NCI-H82 treated with DMSO at 0.1 percent for 48 hours (cell line): ENCODE data around the gene NRARP.

ENCODE experiments used
- DNase-seq: peaks from one replicate; lab custom pipeline; 2025; ENCODE audit not compliant: unreplicated experiment; lab: John Stamatoyannopoulos, UW

Gene NRARP

DNA sequence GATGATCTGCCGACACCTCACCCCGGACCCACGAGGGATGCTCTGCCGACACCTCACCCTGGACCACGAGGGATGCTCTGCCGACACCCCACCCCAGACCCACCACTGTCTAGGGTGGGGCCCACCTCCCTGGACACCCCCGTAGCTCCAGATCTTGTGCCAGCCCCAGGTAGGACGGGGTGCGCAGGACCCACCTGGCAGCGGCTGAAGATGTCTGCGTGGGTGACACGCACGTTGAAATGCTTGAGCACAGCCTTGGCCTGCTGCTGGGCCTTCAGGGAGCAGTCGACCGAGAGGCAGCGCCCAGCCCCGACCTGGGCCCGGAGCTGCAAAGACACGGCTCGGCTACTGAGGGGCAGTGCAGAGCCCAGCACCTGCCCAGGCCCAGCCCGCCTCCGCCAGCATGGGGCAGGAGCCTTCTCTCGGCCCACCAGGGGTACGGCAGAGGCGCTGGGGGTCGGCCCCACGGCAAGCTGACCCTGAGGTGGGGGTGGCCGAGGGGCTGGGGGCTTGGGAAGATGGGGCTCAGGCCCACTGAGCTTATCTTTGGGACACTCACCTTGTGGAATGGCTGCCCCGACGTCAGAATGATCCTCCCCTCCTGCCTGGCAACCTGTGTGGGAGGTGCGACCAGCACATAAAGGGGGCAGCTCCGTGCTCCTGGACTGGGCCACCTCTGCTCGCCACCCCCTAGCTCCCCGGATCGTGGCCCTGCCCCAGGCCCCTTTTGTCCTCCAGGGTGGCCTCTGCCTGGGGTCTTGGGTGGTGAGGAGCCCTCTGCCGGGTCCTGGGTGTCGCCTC lies 21.7 kb upstream of the NRARP start:
- no peak for DNase-seq

DNA sequence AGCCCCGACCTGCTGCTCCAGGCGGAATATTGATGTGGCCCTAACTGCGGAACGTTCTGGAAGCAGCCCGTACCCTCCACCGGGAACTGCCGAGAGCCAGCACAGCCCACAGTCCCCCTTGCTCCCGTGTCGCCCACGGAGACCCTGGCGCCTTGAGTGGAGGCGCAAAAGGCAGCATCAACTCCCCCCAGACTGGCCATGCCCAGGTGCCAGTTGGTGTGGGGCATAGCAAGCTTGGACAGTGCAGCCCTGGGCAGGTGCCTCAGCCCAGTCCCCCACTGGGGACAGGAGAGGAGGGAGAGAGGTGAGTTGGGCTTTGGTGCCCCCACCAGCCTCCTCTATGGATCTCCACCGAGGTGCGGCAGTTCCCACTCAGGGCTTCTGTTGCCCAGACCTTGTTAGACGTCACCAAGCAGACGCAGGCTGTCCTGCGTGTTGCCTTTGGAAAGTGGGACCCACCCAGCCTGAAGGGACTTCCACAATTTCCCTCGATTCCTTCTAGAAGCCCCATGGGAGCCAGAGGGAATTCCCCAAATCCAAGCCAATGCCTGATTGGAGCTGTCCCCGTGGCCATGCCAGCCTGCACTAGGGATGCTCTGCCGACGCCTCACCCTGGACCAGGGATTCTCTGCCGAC lies 19.8 kb upstream of the NRARP start:
- no peak for DNase-seq

DNA sequence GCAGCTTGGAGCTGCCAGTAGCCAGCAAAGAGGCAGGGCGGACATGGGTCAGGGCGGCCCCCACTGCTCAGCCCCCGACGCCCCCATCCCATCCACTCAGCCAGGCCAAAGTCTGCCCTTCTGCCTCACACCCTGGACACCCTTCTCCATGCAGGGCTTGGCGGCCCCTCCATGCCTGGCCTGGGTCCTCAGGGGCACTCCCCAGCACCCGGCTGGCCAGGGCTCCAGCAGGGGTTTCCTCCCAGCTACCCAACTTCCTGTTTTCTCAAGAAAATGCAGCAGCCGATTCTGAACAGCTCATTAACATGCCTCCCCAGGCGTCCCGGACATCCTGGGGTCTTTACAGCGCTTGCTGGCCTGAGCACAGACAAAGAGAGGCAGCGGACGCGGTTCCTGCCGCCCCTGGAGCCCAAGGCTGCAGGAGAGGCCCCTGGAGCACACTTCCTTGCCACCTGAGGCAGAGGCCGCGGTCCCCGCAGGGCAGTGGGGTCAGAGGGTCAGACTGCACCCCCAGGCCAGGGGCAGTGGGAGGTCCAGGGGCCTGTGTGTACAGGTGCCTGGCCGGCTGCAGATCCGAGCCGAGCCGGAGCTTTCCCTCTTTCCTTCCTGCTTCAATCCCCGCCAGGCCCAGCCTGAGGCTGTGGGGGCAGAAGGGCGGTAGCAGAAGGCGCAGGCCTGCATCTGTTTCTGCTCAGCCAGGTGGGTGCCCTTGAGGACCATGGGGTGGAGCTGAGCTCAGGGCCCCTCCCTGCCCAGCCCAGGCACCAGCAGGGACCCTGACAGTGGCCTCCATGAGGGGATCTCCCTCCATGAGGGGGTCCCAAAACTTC lies 18.7 kb upstream of the NRARP start:
- DNase-seq = no peak

DNA sequence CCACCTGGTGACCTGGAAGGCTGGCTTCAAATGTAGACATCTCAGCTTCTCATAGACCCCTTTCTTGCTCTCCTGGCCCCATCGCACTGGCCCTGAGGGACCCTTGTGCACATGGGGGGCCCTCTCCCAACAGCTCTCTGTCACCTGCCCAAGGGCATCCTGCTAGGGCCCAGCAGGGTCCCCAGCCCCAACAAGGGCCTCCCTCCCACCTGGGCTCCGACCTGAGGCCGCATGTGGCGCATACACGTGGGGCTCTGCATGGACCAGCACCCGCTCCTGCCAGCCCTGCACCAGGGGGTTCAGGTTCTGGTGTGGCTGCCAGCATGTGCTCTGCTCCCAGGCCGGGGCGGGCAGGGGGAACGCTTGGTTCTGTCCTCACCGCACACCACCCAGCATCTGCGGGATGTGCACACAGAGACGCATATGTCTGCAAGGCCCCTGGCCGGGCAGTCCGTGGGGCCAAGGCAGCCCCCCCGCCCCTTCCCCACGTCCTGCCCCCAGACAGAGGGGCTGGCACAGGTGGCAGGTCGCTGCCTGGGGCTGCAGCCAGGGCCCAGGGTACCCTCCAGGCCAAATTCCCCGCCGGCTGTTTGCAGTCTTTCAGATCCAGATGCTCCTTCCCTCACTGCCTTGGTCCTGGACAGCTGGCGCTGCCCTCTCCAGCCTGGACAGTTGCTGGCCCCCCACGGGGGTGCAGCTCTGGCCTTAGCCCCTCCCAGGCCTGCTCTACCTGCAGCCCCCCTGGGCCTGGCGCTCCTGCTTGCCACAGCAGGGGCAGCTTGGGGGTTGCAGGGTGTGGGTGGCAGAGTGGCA lies 17.9 kb upstream of the NRARP start:
- DNase-seq = no peak

DNA sequence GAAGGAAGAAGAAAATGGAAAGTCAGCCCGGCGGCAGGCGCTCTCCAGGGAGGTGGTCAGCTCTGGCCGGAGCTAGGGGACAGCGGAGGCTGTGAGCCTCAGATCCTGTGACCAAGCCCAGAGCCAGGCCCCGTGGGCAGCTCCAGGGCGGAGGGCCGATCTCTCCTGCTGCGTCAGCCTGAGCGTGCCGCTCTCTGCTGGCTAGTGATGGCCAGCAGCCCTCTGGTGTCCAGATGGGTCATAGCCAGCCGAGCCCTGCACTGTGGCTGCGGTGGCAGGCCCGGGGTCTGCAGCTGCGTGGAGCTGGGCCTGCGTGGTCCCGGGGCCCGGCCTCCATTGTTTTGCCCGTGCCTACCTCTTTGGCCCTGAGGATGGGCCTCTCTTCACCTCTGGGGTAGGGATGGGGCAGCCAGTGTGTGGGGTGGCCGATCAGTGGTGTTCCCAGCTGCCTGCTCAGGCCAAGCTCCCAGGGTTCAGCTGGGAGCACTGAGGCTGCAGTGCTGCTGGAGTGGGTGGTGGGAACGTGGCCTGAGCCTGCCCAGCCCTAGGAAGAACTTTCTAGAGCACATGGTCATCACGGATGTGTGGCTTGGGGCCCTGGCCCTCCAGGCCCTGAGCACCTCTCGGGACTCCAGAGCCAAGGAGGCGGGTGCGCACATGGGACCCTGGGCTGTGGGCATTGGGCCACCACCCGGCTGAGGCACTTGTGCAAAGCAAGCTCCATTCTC lies 17.1 kb upstream of the NRARP start:
- no peak for DNase-seq

DNA sequence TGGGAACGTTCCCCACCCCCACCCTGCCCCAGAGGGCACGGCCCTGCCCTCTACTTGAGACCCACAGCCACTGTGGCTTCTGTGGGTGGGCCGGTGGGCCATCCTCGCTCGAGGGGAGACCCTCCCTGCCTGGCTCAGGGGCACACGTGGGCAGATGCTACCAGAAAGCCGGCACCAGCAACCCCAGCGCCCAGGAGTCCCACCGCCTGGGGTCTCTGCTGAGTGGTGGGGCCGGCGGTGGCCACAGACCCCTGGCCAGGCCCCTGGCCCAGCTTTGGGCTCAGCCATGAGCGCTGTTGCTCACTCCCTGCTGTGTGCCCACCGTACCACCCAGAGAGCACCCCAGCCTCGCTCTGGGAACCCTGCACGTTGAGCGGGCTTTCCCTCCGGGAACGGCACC lies 16.5 kb upstream of the NRARP start:
- no peak for DNase-seq

DNA sequence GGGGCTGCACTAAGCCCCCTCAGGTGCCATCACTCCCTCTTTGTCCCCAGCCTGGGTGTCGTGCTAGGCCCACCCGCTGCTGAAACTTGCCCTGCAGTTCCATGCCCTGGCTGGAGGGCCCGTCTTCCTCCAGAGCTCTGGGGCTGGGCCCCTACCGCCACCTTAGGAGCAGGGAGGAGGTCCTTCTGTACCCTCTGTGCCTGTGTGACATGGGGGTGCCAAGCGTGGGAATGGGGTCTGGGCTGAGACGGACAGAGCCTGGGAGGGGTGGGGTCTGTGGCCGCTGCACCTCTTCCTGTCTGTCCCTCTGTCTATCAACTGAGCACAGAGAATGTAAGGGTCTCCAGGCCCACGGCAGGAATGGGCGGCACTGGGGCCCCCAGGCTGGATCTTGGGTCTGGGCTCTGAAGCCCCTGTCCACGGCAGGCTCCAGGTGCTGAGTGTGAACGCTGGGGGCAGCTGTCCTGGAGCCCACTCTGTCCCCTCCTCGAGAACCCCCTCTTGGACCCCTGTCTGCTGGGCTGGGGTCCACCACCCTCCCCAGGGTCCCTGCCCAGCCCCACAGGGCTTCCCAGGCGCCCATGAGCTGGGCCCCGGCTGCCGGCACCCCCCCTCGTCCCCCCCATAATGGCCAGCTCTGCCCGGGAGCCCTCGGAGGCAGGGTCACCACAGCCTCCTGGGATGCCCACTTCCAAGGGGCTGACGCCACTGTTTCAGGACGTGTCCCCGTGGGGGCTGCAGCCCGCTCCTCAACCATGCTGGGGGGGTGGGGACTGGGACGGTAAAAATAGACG lies 15.8 kb upstream of the NRARP start:
- no peak for DNase-seq

DNA sequence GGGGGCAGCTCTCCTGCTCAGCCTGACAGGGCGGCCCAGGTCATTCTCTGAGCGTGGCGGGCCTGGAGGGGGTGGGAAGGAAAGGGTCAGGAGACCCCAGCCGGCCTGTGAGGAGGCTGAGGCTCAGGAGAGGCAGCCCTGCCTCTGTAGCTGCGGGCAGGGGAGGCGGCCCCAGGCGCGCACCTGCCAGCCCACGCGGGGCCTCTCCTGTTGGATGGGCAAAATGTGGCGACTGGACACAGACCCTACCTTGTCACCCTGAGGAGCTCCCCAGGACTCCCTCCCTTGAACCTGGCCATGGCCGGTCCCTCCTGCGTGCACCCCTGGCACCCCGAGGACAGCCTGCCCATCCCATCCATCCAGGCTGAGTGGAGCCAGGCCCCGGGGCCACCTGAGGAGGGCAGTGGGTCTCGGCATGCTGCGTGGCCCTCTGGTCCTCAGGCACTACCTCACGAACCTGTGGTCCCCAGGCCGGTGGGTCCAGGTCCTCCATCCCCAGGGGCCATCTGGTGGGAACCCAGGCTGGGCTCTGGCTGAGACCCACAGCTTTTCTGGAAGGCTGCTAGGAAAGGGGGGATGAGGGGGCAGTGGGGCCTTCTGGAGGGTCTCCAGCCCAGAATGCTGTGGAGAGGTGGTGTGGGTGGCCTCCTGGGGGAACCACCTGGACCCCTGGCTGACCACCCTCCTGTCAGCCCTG lies 15.1 kb upstream of the NRARP start:
- no peak for DNase-seq

DNA sequence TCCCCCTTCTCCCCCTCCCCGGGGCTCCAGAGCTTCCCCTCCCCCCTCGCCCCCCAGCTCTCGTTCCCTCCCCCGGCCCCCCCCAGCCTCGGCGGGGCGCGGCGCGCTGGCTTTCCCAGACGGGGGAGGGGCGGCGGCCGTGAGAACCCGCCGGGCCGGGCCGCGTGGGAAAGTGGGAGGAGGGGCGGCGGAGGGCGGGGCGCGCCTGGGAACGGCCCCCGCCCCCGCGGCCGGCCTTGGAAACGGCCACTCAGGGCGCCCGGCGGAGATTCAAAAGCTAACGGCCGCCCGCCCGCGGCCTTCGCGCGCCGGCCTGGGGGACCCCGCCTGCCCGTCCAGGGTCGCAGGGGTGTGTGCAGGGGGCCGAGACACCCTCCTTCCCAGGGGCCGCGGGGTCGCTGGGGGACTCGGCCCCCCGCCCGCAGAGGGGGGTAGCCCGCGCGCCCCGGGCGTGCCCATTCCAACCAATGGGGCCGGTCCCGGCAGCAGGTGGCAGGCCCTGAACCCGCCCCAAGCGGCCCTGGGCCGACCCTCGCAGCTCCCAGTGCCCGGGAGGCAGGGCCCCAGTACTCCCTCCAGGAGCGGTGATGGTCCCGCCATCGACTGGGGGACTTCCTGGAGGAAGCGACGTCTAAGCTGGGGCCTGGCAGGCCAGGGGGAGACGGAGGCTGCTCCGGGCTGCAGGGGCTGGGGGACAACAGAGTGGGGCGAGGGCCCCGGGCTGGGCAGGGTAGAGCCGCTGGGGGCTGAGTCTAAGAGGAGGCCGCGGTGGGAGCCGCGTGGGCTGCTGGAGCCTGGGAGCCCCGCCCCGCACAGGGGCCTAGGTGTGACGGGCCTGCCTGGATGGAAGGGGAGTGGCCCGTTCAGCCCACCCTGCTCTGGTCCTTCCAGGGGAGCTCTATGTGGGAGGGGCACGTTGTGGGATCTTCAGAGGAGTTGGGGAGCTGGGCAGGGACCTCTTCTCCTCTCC lies 14.2 kb upstream of the NRARP start:
- DNase-seq = no peak

DNA sequence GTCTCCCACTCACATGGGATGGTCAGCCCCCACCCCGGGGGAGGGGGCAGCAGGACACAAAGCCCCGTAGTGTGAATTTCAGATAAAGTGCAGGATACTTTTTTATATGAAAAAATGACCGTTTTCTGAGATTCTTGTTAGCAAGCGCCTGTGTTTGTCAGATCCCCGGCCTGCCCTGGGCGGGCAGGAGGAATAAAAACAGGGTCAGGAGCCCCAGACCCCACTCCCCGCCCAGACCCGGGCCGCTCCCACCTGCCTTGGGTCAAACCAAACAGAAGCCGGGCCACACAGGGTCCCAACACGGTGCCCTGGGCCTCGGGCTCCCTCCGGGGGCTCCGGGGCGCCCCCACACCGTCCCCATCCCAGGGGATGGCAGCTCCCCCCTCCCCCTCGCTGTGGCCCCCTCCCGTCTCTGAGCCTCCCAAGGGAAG lies 13.5 kb upstream of the NRARP start:
- no peak for DNase-seq

DNA sequence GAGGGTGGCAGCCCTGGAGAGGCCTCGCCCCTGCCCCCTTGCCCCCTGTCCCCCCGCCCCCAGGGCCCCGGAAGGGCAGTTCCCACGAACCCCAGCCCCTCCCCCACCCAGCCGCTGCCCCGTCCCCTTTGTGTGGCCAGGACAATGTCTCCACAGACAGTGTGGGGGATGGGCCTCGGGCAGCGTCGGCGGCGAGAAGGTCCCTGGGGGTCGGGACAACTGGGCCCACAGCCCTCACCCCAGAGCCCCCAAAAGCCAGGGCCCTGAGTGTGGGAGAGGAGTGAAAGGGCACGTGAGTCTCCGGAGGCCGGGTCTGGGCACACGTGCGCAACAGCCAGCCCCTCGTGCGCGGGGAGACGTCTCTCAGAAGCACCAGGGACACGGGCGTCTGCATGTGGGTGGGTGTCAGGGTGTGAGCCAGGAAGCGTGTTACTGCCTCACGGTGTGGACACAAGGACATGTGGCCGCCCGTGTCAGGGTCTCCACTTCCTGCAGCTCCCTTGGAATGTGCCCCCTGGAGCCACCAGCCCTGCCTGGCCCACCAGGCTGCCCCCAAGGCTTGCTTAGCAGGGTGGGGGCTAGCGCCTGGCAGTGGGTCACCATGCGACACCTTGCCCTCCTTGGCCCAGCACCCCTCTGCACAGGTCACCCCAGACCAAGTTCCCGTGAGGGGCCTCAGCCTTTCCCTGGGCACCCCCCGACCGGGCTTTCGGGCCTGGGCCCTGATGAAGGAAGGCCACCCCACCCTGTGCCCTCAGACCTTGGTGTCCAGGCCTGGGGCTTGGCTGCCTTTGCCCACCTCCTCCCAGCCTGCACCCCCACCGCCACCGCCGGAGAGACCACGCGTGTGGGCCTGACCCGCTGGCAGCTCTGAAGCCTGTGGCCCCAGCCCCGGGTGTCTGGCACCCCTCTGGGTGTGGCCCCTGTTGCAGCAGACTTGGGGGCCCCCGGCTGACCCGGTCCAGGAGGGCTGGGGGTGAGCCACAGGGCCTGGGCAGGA lies 12.8 kb upstream of the NRARP start:
- DNase-seq = no peak

DNA sequence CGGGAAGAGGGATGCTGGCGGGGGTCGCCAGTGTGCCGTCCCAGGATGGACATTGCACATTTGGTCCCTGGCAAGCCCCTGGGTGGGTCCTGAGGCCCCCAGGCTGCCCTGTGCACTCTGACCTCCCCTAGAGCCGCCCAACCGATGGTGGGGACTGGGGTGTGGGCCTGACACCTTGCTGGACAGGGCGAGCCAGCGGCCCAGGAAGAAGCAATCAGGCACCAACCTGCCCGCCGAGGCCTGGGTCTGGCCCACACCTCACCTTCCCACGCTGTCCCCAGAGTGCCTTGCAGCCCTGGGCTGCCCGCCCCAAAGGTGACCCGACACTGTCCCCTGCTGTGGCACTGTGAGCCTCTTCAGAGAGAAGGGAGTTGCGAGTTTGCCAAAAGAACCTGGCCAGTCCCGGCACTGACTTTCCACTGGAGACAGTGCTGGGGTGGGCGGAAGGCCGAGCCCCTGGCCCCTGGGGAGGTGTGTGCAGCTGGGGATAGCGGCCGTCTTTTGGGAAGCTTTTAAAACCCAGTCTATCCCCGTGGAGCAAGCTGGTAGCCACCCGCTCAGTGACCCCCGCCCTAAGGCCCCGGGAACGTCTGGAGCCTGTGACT lies 12.0 kb upstream of the NRARP start:
- DNase-seq = no peak

DNA sequence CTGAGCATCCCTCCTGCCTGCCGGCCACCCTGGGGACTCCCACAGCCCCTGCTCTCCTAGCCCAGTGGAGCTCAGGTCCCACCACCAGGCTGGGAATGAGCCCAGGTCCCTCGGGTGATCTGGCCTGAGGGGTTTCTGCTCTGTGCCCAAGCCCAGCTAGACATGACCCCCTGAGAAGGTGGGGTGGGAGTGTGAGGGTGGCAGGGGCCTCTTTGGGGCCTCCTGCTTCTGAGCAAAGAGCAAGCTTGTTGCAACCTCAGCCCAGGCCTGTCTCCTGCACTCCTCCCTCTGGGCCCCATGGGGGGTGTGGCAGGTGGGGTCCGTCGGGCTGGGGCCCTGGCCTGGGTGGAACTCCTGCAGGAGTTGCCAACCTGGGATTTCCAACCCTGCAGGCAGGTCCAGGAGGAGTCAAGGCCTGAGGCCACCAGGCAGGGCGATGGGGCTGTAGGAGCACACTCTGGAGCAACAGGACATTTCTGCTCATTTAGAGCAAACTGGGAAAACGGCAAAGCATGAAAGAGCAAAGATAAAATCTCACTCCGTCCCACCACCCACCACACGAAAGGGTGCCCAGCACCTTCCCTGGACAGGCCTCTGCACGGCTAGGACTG lies 11.4 kb upstream of the NRARP start:
- DNase-seq = no peak

DNA sequence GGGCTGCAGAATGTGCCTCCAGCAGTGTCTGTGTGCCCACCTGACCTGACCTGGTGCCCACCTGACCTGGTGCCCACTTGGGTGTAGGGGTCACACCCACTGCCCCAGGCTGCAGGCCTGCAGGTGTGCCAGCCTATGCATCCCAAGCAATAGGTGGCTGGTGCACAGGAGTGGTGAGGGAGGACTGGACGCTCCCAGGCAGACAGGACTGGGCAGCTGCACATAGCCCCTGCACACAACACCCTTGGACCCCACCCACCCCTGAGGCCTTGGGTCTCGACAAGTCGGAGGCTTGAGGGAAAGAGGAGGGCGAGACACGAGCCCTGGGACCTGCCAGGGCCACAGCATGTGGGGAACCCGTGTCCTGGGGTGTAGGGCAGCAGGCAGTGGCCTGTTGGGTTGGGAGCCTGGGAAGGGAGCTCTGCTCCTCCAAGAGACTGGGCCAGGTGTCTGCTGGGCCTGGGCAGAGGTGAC lies 10.8 kb upstream of the NRARP start:
- DNase-seq = no peak

DNA sequence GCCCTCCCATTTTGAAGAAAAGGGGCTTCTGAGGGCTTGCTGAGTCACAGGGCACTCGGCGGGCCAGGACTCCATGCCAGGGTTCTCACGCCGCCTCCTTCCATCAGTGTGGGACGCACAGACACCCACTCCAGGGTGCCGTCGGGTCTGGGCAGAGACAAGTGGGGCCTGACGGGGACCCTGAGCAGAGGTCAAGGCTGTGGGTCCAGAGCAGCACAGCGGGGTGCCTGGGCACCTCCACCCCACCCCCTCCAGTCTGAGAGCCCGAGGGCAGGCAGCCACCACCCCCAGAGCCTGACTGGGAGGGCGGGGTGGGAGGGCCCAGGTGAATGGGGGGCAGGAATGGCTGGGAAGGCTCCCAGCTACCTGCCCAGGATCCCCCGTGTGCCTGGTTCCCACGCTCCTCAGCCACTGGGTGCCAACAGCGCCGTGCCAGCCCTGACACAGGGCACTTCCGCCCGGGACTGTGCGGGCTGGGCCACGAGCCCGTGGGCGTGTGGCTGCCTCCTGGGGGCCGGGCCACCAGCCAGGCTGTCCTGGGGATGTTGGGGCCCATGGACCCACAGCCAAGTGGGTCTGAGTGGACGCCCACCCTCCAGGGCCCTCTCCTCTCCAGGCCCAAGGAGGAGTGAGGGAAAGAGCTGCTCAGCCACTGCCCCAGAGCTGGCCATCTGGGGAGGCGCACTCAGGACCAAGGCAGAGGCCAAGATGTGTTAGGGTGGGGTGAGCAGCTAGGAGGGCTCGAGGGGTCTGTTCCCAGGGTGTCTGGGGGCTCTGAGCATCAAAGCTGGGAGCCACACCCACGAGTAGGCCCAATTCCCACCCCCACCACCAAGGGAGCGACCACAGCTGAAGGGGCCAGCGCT lies 10.1 kb upstream of the NRARP start:
- no peak for DNase-seq
